ENCODE data around the gene COL12A1. TPM values are rescaled to one million over a fixed set of nuclear protein-coding genes. Genes with fewer than 3 reads are reported as not detected.

COL12A1 gene
- total RNA-seq, result under 1 TPM; 0.13 to 0.64 TPM
- 5.4 TPM for polyA plus RNA-seq (2013, experiment 1 of 2)
- 5.8 TPM for polyA plus RNA-seq (2013, experiment 2 of 2)
- long read RNA-seq, experiment 1, result 0 reads
- long read RNA-seq, experiment 2, result 0 reads
- long read RNA-seq, experiment 3, result 0 reads
- long read RNA-seq, experiment 4, result 0 reads

DNA sequence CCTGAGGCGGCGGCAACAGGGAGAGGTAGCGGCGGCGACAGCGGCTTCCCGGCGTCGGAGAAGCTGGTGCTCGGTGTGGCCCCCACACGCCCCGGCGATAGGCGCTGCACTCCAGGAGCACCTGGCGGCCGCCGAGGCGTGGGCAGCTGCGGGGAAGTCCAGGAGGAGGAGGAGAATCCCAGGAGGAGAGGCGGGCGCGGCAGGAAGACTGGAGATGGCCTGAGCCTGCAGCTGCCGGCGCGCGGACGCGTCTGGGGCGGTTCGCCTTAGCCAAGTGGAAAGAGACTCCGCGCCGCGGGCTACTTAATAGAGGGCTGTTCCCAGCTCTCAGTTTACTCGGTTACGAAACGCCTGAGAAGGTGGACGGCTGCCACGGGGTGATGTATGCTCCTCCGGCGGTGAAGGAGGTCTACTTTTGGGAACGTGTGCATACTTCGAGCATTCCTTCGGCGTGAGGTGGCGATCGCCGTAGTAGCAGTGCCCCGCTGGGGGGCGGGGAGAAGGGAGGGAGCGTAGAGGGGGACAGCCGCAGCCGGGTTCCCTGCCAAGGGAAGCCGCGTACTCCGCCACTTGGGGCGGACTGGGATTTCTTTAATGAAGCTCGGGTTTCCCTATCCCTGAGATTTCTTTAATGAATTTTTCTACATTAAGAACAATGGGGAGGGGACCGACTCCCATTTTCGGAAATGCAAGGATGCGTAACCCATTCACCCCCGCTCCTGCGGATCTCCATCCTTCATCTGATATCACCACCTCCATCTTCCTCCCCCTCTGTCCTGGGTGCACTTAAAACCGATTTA is at the start of gene COL12A1:
Gene COL12A1 (minus strand): TSS at position 278 of the 800 bp plus-strand sequence. CDS start 3,261 bp downstream, outside the sequence.
- Histone ChIP-seq H3K27ac (ENCODE audit: low read depth, low read length) (no peak within 1 kb of the TSS), H3K36me3 (ENCODE audit: control insufficient read depth, insufficient read depth, low read length) (no peaks in the 10 kb centered on the region), H3K9me3 (ENCODE audit: control insufficient read depth, low read length) (no peaks in the 10 kb centered on the region), H3K4me1 (ENCODE audit: control insufficient read depth, insufficient read depth, low read length) (peaks cover 3% of the 10 kb centered on the region), H3K27me3 (ENCODE audit: control insufficient read depth, insufficient read depth, low read length, poor library complexity, severe bottlenecking) (peaks cover 91% of the 10 kb centered on the region), H3K9ac (ENCODE audit: extremely low read depth, low read length, poor library complexity, severe bottlenecking) (peak within 1 kb of the TSS; percentile 9), H3K4me3 (ENCODE audit: low read length) (peak within 1 kb of the TSS; percentile 70)
- TF ChIP-seq, protein P1, sequence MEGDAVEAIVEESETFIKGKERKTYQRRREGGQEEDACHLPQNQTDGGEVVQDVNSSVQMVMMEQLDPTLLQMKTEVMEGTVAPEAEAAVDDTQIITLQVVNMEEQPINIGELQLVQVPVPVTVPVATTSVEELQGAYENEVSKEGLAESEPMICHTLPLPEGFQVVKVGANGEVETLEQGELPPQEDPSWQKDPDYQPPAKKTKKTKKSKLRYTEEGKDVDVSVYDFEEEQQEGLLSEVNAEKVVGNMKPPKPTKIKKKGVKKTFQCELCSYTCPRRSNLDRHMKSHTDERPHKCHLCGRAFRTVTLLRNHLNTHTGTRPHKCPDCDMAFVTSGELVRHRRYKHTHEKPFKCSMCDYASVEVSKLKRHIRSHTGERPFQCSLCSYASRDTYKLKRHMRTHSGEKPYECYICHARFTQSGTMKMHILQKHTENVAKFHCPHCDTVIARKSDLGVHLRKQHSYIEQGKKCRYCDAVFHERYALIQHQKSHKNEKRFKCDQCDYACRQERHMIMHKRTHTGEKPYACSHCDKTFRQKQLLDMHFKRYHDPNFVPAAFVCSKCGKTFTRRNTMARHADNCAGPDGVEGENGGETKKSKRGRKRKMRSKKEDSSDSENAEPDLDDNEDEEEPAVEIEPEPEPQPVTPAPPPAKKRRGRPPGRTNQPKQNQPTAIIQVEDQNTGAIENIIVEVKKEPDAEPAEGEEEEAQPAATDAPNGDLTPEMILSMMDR (conservative IDR thresholded peaks at IDR 0.05), result no peak
- 0 to 1% methylated on average over 33 to 64 of the region's 64 CpGs for WGBS, 2 experiments (ENCODE audit: insufficient coverage in 1 of 2, insufficient read length in 1 of 2)
- no peaks in the 10 kb centered on the region for H3K9me3 Mint-ChIP-seq
- no peak within 1 kb of the TSS for H3K27ac Mint-ChIP-seq
- no peaks in the 10 kb centered on the region for H3K36me3 Mint-ChIP-seq (ENCODE audit: low read depth)
- peak; percentile 90 for DNase-seq
- peaks cover 98% of the 10 kb centered on the region for H3K27me3 Mint-ChIP-seq (ENCODE audit: insufficient read depth)
- peak within 1 kb of the TSS; percentile 48 for H3K4me3 Mint-ChIP-seq
- peaks cover 47% of the 10 kb centered on the region for H3K4me1 Mint-ChIP-seq

DNA sequence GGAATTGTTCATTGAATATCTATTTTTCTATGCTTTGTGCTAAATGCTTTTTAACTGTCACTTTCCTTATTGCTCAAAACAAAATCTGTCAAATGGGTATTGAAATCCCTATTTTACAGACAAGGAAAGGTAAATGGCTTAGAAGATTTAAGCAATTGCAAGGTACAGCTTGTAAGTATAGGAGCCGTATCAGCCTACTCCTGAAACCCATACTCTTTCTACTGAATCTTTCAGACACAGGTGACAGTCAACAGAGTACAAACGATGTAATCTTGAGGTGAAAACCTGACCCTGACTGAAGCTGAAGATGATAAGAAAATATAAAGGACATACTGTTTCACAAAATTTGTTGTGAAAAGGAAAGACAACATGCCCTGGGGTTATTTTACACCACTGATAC is 44.7 kb upstream of the COL12A1 start:
- Histone ChIP-seq H3K27ac (ENCODE audit: low read depth, low read length) (no peak overlapping the region), H3K9me3 (ENCODE audit: control insufficient read depth, low read length) (no peaks in the 10 kb centered on the region), H3K36me3 (ENCODE audit: control insufficient read depth, insufficient read depth, low read length) (peaks cover 22% of the 10 kb centered on the region), H3K9ac (ENCODE audit: extremely low read depth, low read length, poor library complexity, severe bottlenecking) (no peak overlapping the region), H3K4me1 (ENCODE audit: control insufficient read depth, insufficient read depth, low read length) (no peaks in the 10 kb centered on the region), H3K4me3 (ENCODE audit: low read length) (no peak overlapping the region), H3K27me3 (ENCODE audit: control insufficient read depth, insufficient read depth, low read length, poor library complexity, severe bottlenecking) (no peaks in the 10 kb centered on the region)
- Mint-ChIP-seq H3K9me3 (no peaks in the 10 kb centered on the region), H3K4me1 (peaks cover 25% of the 10 kb centered on the region), H3K27me3 (ENCODE audit: insufficient read depth) (no peaks in the 10 kb centered on the region), H3K4me3 (no peak overlapping the region), H3K36me3 (ENCODE audit: low read depth) (peaks cover 4% of the 10 kb centered on the region), H3K27ac (no peak overlapping the region)
- 89 to 100% methylated on average over 1 to 2 of the region's 2 CpGs for WGBS, 2 experiments (ENCODE audit: insufficient coverage in 1 of 2, insufficient read length in 1 of 2)
- TF ChIP-seq, protein P1 (conservative IDR thresholded peaks at IDR 0.05), result no peak
- DNase-seq, result no peak

DNA sequence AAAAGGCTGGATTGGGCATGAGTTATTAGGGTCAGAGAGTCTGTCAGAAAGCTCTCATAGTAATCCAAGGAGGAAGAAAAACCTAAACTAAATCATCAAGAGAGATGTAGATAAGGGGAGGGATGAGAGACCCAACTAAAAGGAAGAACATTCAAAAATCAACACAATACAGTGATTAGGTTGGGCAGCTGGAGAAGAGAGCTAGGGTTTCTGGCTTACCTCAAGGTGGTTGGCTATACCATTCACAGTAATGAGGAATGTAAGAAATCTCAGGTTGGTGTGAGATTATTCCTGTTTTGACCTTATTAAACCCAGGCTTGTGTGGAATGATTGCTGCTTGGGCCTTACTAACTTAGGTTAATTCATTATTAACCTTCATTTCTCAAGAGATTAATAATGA is 44.0 kb upstream of the COL12A1 start:
- H3K27me3 Mint-ChIP-seq (ENCODE audit: insufficient read depth), result no peaks in the 10 kb centered on the region
- Histone ChIP-seq H3K27ac (ENCODE audit: low read depth, low read length) (no peak overlapping the region), H3K27me3 (ENCODE audit: control insufficient read depth, insufficient read depth, low read length, poor library complexity, severe bottlenecking) (no peaks in the 10 kb centered on the region), H3K36me3 (ENCODE audit: control insufficient read depth, insufficient read depth, low read length) (peaks cover 16% of the 10 kb centered on the region), H3K9me3 (ENCODE audit: control insufficient read depth, low read length) (no peaks in the 10 kb centered on the region), H3K4me1 (ENCODE audit: control insufficient read depth, insufficient read depth, low read length) (no peaks in the 10 kb centered on the region), H3K4me3 (ENCODE audit: low read length) (no peak overlapping the region), H3K9ac (ENCODE audit: extremely low read depth, low read length, poor library complexity, severe bottlenecking) (no peak overlapping the region)
- H3K9me3 Mint-ChIP-seq, result no peaks in the 10 kb centered on the region
- DNase-seq, result no peak
- no peak overlapping the region for H3K4me3 Mint-ChIP-seq
- peaks cover 25% of the 10 kb centered on the region for H3K4me1 Mint-ChIP-seq
- no peak overlapping the region for H3K27ac Mint-ChIP-seq
- TF ChIP-seq, protein P1 (conservative IDR thresholded peaks at IDR 0.05), result no peak
- H3K36me3 Mint-ChIP-seq (ENCODE audit: low read depth), result peaks cover 4% of the 10 kb centered on the region
